ENCODE measurements around the gene USP7.

DNA sequence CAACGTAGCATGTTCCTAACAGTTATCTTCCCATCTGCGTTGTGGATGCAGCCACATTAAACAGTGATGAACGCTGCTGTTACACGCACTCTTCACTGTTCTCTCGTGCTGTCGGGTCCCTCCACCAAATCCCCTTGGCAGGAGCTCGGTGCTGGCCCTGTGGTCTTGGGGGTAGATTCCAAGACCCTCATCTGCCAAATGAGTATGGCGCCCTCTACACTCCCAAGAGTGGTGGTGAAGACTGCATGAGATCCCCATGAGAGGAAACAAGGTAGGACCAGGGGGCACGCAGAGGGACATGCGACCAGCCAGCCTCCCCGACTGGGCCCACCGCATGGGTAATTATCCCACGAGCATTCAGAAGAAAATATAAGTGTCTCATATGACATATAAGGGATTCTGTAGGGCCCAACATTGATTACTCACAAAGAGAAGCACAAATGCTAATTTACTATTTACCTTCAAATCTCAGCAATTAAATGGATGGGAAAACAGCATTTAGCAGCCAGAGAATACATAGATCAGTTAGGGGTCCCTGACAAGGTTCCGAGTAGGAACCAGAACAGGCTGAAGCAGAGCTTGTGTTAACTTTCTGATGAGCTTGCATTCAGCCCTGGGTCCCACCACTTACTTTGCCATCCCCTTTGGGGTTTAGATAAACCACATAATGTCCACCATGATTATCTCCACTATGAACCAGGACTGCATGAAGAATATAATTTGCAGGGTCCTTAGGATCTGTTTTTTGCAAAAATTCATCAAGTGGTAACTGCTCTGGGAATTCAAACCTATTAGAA, 57.7 kb downstream of the USP7 start:
- TF ChIP-seq CTCF (IDR thresholded peaks at IDR 0.05) (no peak), POLR2A (IDR thresholded peaks at IDR 0.05) (no peak), EP300 (IDR thresholded peaks at IDR 0.05) (no peak)

Measured in ovary (tissue), 3 donors.